NK-92 treated with Interleukin-12 subunit alpha and Interleukin-12 subunit beta, amount 100 ng/mL, for 24 hours (cell line): ENCODE data around the gene SYT11.
"Not testable (repeated sequence)": the region's sequence is repeated elsewhere in the genome, so short reads cannot be mapped to it uniquely, and the experiment has no call there.

ENCODE experiments used
- DNase-seq: peaks from one replicate; lab custom pipeline; 2025; lab: John Stamatoyannopoulos, UW

SYT11 gene

GRCh38 chr1:155859234-155859829 is at the start of gene SYT11:
SYT11 (plus strand) TSS chr1:155859567; CDS start chr1:155859762, 195 bp downstream.
- DNase-seq, result peak; percentile 96

- no peak for DNase-seq
Measured at GRCh38 chr1:155812878-155813277, 46.5 kb upstream of the SYT11 start.

- no peak for DNase-seq
Measured at GRCh38 chr1:155813672-155814071, 45.7 kb upstream of the SYT11 start.

GRCh38 chr1:155816351-155816750 is 43.0 kb upstream of the SYT11 start:
- DNase-seq, result no peak

GRCh38 chr1:155827450-155827849 is 31.9 kb upstream of the SYT11 start:
- no peak for DNase-seq

- no peak for DNase-seq
Measured at GRCh38 chr1:155831279-155831976, 27.9 kb upstream of the SYT11 start.

- no peak for DNase-seq
Measured at GRCh38 chr1:155833665-155834295, 25.6 kb upstream of the SYT11 start.

GRCh38 chr1:155834296-155834926 is 25.0 kb upstream of the SYT11 start:
- no peak for DNase-seq

- DNase-seq, result not testable (repeated sequence)
Measured at GRCh38 chr1:155834927-155835399, 24.4 kb upstream of the SYT11 start.

GRCh38 chr1:155835548-155835947 is 23.8 kb upstream of the SYT11 start:
- DNase-seq, result no peak

GRCh38 chr1:155840386-155840785 is 19.0 kb upstream of the SYT11 start:
- no peak for DNase-seq

GRCh38 chr1:155844860-155845421 is 14.4 kb upstream of the SYT11 start:
- DNase-seq, result no peak

GRCh38 chr1:155847823-155848529 is 11.4 kb upstream of the SYT11 start:
- DNase-seq, result no peak

- DNase-seq, result no peak
Measured at GRCh38 chr1:155850345-155850744, 9.0 kb upstream of the SYT11 start.

GRCh38 chr1:155856257-155856974 is 3.0 kb upstream of the SYT11 start:
- DNase-seq, result no peak

GRCh38 chr1:155856975-155857930 is 2.1 kb upstream of the SYT11 start, which contains the start of gene GON4L:
GON4L (minus strand) TSS chr1:155857214; CDS start chr1:155853780, 3,434 bp downstream.
- DNase-seq, result peak; percentile 87

- peak; percentile 12 for DNase-seq
Measured at GRCh38 chr1:155858800-155859233, 550 bp upstream of the SYT11 start.

- DNase-seq, result peak; percentile 86
Measured at GRCh38 chr1:155859881-155860871, 809 bp downstream of the SYT11 start.
